Measurements from ENCODE around the gene DOC2A.

DNA sequence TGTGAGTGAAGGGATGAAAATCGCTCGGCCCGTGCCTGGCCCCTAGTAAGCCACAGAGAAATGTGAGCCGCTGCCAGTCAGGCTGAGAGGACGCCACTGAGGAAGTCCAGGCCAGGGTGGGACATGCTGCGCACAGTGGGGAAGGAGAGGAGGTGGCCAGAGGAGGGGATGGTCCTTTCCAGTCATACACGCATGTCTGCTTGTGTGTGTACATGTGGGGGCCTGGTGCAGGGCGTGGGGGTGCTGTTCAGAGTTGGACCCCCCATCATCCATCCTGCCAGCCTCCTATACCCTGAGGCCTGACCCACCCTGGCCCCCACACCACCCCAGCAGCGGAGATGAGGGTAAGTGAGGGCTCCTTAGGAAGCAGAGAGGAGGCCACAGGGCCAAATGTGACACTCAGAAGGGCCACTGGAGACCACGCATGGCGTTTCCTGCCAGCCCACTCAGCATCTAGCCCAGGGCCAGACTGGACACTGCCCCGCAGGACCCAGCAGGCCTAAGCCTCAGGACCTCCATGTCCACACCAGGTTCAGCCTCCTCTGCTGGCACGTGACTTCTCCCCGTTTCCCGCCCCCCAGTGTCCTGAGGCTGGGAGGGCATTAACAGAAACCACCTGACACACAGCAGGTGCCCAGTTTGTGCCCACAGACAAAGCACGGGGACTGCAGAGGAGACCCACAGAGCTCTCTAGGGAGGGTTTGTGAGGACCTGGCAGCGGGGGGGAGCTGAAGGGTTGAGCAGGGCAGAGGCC lies 7.0 kb downstream of the DOC2A start:
- TF ChIP-seq CTCF (IDR thresholded peaks at IDR 0.05) (no peak), POLR2A (IDR thresholded peaks at IDR 0.05) (no peak)

Measured in adrenal gland (tissue), 5 donors.